Measurements from ENCODE around the gene IQSEC1.
A peak's percentile ranks its signal among the peaks of the same experiment; 100 is the strongest.

The IQSEC1 gene

GRCh38 chr3:13040361-13041074 is 32.7 kb downstream of the IQSEC1 start:
- peak overlapping the region; percentile 59 for H2BK12ac ChIP-seq (ENCODE audit: low read length)
- no CpG with 5 or more reads among the region's 12 CpGs for WGBS, 2 donors (ENCODE audit: extremely low coverage in 2 of 2, insufficient read length in 2 of 2, insufficient replicate concordance in 1 of 2)
- no peak overlapping the region for H4K8ac ChIP-seq (ENCODE audit: low read depth, low read length)
- H2BK5ac ChIP-seq (ENCODE audit: low read length): peak overlapping the region; percentile 83
- no peak overlapping the region for H3K23ac ChIP-seq (ENCODE audit: low read depth, low read length, poor library complexity)
- H3K79me1 ChIP-seq (ENCODE audit: low read depth, low read length): no peaks in the 10 kb centered on the region
- H3K9ac ChIP-seq (ENCODE audit: low read depth, low read length, poor library complexity): peak overlapping the region; percentile 38
- H2AFZ ChIP-seq (ENCODE audit: low read length): no peak overlapping the region
- peak overlapping the region; percentile 11 for H4K91ac ChIP-seq (ENCODE audit: low read depth, low read length, poor library complexity)
- peak overlapping the region; percentile 91 for H3K18ac ChIP-seq (ENCODE audit: low read length)
- H2BK120ac ChIP-seq (ENCODE audit: low read depth, low read length): no peak overlapping the region
- H3K4me1 ChIP-seq (ENCODE audit: control insufficient read depth in 2 of 2, insufficient read depth in 1 of 2, low read depth in 1 of 2, low read length in 2 of 2): peaks cover 44 to 57% of the 10 kb centered on the region in 2 donors
- peak overlapping the region; percentile 74 for H2BK15ac ChIP-seq (ENCODE audit: low read length)
- no peaks in the 10 kb centered on the region for H3K27me3 ChIP-seq (ENCODE audit: control insufficient read depth in 3 of 3, insufficient read depth in 3 of 3, low read depth in 1 of 3, low read length in 3 of 3)
- H3K4ac ChIP-seq (ENCODE audit: low read length): no peak overlapping the region
- H3K9me3 ChIP-seq (replicated peaks in 1 of 2; ENCODE audit: control insufficient read depth in 2 of 2, insufficient read depth in 1 of 2, low read depth in 1 of 2, low read length in 2 of 2): no peaks in the 10 kb centered on the region
- H2AK5ac ChIP-seq (ENCODE audit: low read depth, low read length): peak overlapping the region; percentile 30
- no peak overlapping the region for H3K14ac ChIP-seq (ENCODE audit: low read length)
- H3K4me3 ChIP-seq (ENCODE audit: low read length in 2 of 2): peak overlapping the region in 1 of 2 donors; percentile 62
- H3K36me3 ChIP-seq (replicated peaks in 1 of 2; ENCODE audit: control insufficient read depth in 2 of 2, insufficient read depth in 2 of 2, low read length in 2 of 2): peaks cover 0 to 2% of the 10 kb centered on the region in 2 donors
- DNase-seq (ENCODE audit: low spot score): no peak
- no peak overlapping the region for H3K4me2 ChIP-seq (ENCODE audit: insufficient read depth, low read length, poor library complexity, severe bottlenecking)
- H3K27ac ChIP-seq (replicated peaks; ENCODE audit: low read length): peak overlapping the region; percentile 48

- Histone ChIP-seq H2BK15ac (ENCODE audit: low read length) (peak overlapping the region; percentile 2), H2AK5ac (ENCODE audit: low read depth, low read length) (peak overlapping the region; percentile 0), H3K4me2 (ENCODE audit: insufficient read depth, low read length, poor library complexity, severe bottlenecking) (no peak overlapping the region), H3K36me3 (replicated peaks in 1 of 2; ENCODE audit: control insufficient read depth in 2 of 2, insufficient read depth in 2 of 2, low read length in 2 of 2) (peaks cover 0 to 2% of the 10 kb centered on the region in 2 donors), H3K4me3 (ENCODE audit: low read length in 2 of 2) (no peak overlapping the region), H2BK12ac (ENCODE audit: low read length) (no peak overlapping the region), H3K18ac (ENCODE audit: low read length) (peak overlapping the region; percentile 63), H3K4me1 (ENCODE audit: control insufficient read depth in 2 of 2, insufficient read depth in 1 of 2, low read depth in 1 of 2, low read length in 2 of 2) (peaks cover 33 to 49% of the 10 kb centered on the region in 2 donors), H3K9ac (ENCODE audit: low read depth, low read length, poor library complexity) (no peak overlapping the region), H3K9me3 (replicated peaks in 1 of 2; ENCODE audit: control insufficient read depth in 2 of 2, insufficient read depth in 1 of 2, low read depth in 1 of 2, low read length in 2 of 2) (no peaks in the 10 kb centered on the region), H4K91ac (ENCODE audit: low read depth, low read length, poor library complexity) (no peak overlapping the region), H3K79me1 (ENCODE audit: low read depth, low read length) (no peaks in the 10 kb centered on the region), H3K27me3 (ENCODE audit: control insufficient read depth in 3 of 3, insufficient read depth in 3 of 3, low read depth in 1 of 3, low read length in 3 of 3) (no peaks in the 10 kb centered on the region), H3K27ac (replicated peaks; ENCODE audit: low read length) (no peak overlapping the region), H2AFZ (ENCODE audit: low read length) (no peak overlapping the region), H3K14ac (ENCODE audit: low read length) (no peak overlapping the region), H4K8ac (ENCODE audit: low read depth, low read length) (no peak overlapping the region), H2BK120ac (ENCODE audit: low read depth, low read length) (no peak overlapping the region), H3K23ac (ENCODE audit: low read depth, low read length, poor library complexity) (no peak overlapping the region), H3K4ac (ENCODE audit: low read length) (no peak overlapping the region), H2BK5ac (ENCODE audit: low read length) (no peak overlapping the region)
- DNase-seq (ENCODE audit: low spot score): no peak
- WGBS, 2 donors (ENCODE audit: extremely low coverage in 2 of 2, insufficient read length in 2 of 2, insufficient replicate concordance in 1 of 2): no CpG with 5 or more reads among the region's 14 CpGs
Measured at GRCh38 chr3:13039213-13039896, 33.9 kb downstream of the IQSEC1 start.

- H3K79me1 ChIP-seq (ENCODE audit: low read depth, low read length): no peaks in the 10 kb centered on the region
- no peaks in the 10 kb centered on the region for H3K27me3 ChIP-seq (ENCODE audit: control insufficient read depth in 3 of 3, insufficient read depth in 3 of 3, low read depth in 1 of 3, low read length in 3 of 3)
- H3K23ac ChIP-seq (ENCODE audit: low read depth, low read length, poor library complexity): no peak overlapping the region
- H3K14ac ChIP-seq (ENCODE audit: low read length): no peak overlapping the region
- no peak overlapping the region for H4K91ac ChIP-seq (ENCODE audit: low read depth, low read length, poor library complexity)
- H2BK120ac ChIP-seq (ENCODE audit: low read depth, low read length): no peak overlapping the region
- H3K4me3 ChIP-seq (ENCODE audit: low read length in 2 of 2): no peak overlapping the region
- no peak for DNase-seq (ENCODE audit: low spot score)
- no peak overlapping the region for H2BK15ac ChIP-seq (ENCODE audit: low read length)
- H2BK5ac ChIP-seq (ENCODE audit: low read length): no peak overlapping the region
- H2BK12ac ChIP-seq (ENCODE audit: low read length): no peak overlapping the region
- H3K27ac ChIP-seq (replicated peaks; ENCODE audit: low read length): no peak overlapping the region
- H2AFZ ChIP-seq (ENCODE audit: low read length): no peak overlapping the region
- H3K18ac ChIP-seq (ENCODE audit: low read length): no peak overlapping the region
- H3K4ac ChIP-seq (ENCODE audit: low read length): no peak overlapping the region
- H2AK5ac ChIP-seq (ENCODE audit: low read depth, low read length): no peak overlapping the region
- peaks cover 19 to 31% of the 10 kb centered on the region in 2 donors for H3K4me1 ChIP-seq (ENCODE audit: control insufficient read depth in 2 of 2, insufficient read depth in 1 of 2, low read depth in 1 of 2, low read length in 2 of 2)
- H4K8ac ChIP-seq (ENCODE audit: low read depth, low read length): no peak overlapping the region
- no peak overlapping the region for H3K9ac ChIP-seq (ENCODE audit: low read depth, low read length, poor library complexity)
- H3K9me3 ChIP-seq (replicated peaks in 1 of 2; ENCODE audit: control insufficient read depth in 2 of 2, insufficient read depth in 1 of 2, low read depth in 1 of 2, low read length in 2 of 2): no peaks in the 10 kb centered on the region
- peaks cover 0 to 2% of the 10 kb centered on the region in 2 donors for H3K36me3 ChIP-seq (replicated peaks in 1 of 2; ENCODE audit: control insufficient read depth in 2 of 2, insufficient read depth in 2 of 2, low read length in 2 of 2)
- no CpG with 5 or more reads among the region's 8 CpGs for WGBS, 2 donors (ENCODE audit: extremely low coverage in 2 of 2, insufficient read length in 2 of 2, insufficient replicate concordance in 1 of 2)
- H3K4me2 ChIP-seq (ENCODE audit: insufficient read depth, low read length, poor library complexity, severe bottlenecking): no peak overlapping the region
Measured at GRCh38 chr3:13037458-13038117, 35.6 kb downstream of the IQSEC1 start.

GRCh38 chr3:13034861-13035260 is 38.4 kb downstream of the IQSEC1 start:
- no peak overlapping the region for H3K9ac ChIP-seq (ENCODE audit: low read depth, low read length, poor library complexity)
- H3K23ac ChIP-seq (ENCODE audit: low read depth, low read length, poor library complexity): no peak overlapping the region
- H3K4me2 ChIP-seq (ENCODE audit: insufficient read depth, low read length, poor library complexity, severe bottlenecking): no peak overlapping the region
- H3K4me3 ChIP-seq (ENCODE audit: low read length in 2 of 2): no peak overlapping the region
- WGBS, 2 donors (ENCODE audit: extremely low coverage in 2 of 2, insufficient read length in 2 of 2, insufficient replicate concordance in 1 of 2): no CpG with 5 or more reads among the region's 5 CpGs
- no peaks in the 10 kb centered on the region for H3K79me1 ChIP-seq (ENCODE audit: low read depth, low read length)
- DNase-seq (ENCODE audit: low spot score): no peak
- H3K4ac ChIP-seq (ENCODE audit: low read length): no peak overlapping the region
- H3K36me3 ChIP-seq (replicated peaks in 1 of 2; ENCODE audit: control insufficient read depth in 2 of 2, insufficient read depth in 2 of 2, low read length in 2 of 2): peaks cover 0 to 2% of the 10 kb centered on the region in 2 donors
- peak overlapping the region; percentile 23 for H2AK5ac ChIP-seq (ENCODE audit: low read depth, low read length)
- no peak overlapping the region for H3K18ac ChIP-seq (ENCODE audit: low read length)
- H2AFZ ChIP-seq (ENCODE audit: low read length): no peak overlapping the region
- no peak overlapping the region for H2BK120ac ChIP-seq (ENCODE audit: low read depth, low read length)
- no peaks in the 10 kb centered on the region for H3K9me3 ChIP-seq (replicated peaks in 1 of 2; ENCODE audit: control insufficient read depth in 2 of 2, insufficient read depth in 1 of 2, low read depth in 1 of 2, low read length in 2 of 2)
- H4K8ac ChIP-seq (ENCODE audit: low read depth, low read length): no peak overlapping the region
- H3K4me1 ChIP-seq (ENCODE audit: control insufficient read depth in 2 of 2, insufficient read depth in 1 of 2, low read depth in 1 of 2, low read length in 2 of 2): peaks cover under 1 to 7% of the 10 kb centered on the region in 2 donors
- no peak overlapping the region for H2BK12ac ChIP-seq (ENCODE audit: low read length)
- H2BK5ac ChIP-seq (ENCODE audit: low read length): no peak overlapping the region
- no peak overlapping the region for H3K27ac ChIP-seq (replicated peaks; ENCODE audit: low read length)
- no peak overlapping the region for H4K91ac ChIP-seq (ENCODE audit: low read depth, low read length, poor library complexity)
- no peaks in the 10 kb centered on the region for H3K27me3 ChIP-seq (ENCODE audit: control insufficient read depth in 3 of 3, insufficient read depth in 3 of 3, low read depth in 1 of 3, low read length in 3 of 3)
- H3K14ac ChIP-seq (ENCODE audit: low read length): no peak overlapping the region
- H2BK15ac ChIP-seq (ENCODE audit: low read length): no peak overlapping the region
